Lung (tissue), 12 donors: ENCODE data around the gene TMCC1. TPM values are rescaled to one million over a fixed set of nuclear protein-coding genes. Genes with fewer than 3 reads are reported as not detected.

Experiments used
- ATAC-seq: fragments of 200-7000 bp; cut with Tn5 transposase; one replicate; pipeline ENCODE4 v1.9.1; 2020; ENCODE audit warnings: moderate number of reproducible peaks; ENCODE audit not compliant: insufficient read depth, low FRiP score
- DNase-seq, 3 donors: peaks; one replicate each; pipeline ENCODE4 v3.0.0-alpha.2; 2013 to 2017
- H3K27ac ChIP-seq, 2 donors: one replicate each; pipeline ENCODE4 v1.5.1; 2013; ENCODE audit warnings: mild to moderate bottlenecking in 2 of 2, moderate library complexity in 2 of 2, control low read depth in 1 of 2, inconsistent platforms in 1 of 2, low read depth in 1 of 2, low read length in 1 of 2
- H3K27me3 ChIP-seq, 3 donors: one replicate each; pipeline ENCODE4 v1.5.1; 2013; ENCODE audit warnings: low read length in 2 of 3; ENCODE audit not compliant: control insufficient read depth in 3 of 3, insufficient read depth in 3 of 3
- H3K36me3 ChIP-seq, 4 donors: one replicate each; pipeline ENCODE4 v1.5.1; 2013; ENCODE audit warnings: low read length in 4 of 4, mild to moderate bottlenecking in 1 of 4, moderate library complexity in 1 of 4; ENCODE audit not compliant: control insufficient read depth in 4 of 4, insufficient read depth in 4 of 4
- H3K4me1 ChIP-seq, 5 donors: one replicate each; pipeline ENCODE4 v1.5.1; 2013; ENCODE audit warnings: low read length in 5 of 5, mild to moderate bottlenecking in 2 of 5, moderate library complexity in 1 of 5; ENCODE audit not compliant: control insufficient read depth in 5 of 5, insufficient read depth in 5 of 5
- H3K4me3 ChIP-seq: one replicate; pipeline ENCODE4 v1.5.1; 2013; ENCODE audit warnings: mild to moderate bottlenecking, control low read depth, moderate library complexity
- H3K9ac ChIP-seq, 2 donors: one replicate each; pipeline ENCODE4 v1.5.1; 2013; ENCODE audit warnings: low read length in 2 of 2, control low read depth in 1 of 2; ENCODE audit not compliant: insufficient read depth in 1 of 2
- H3K9me3 ChIP-seq, 4 donors: one replicate each; pipeline ENCODE4 v1.5.1; 2013; ENCODE audit warnings: low read length in 3 of 4, mild to moderate bottlenecking in 1 of 4, moderate library complexity in 1 of 4; ENCODE audit not compliant: control insufficient read depth in 4 of 4, insufficient read depth in 3 of 4
- WGBS, 2 donors: extraction: QIAGEN DNeasy Blood & Tissue Kit; methylation state at CpG; one replicate each; pipeline ENCODE4 v1.1.7; 2013; 5-methylcytosine and 5-hydroxymethylcytosine counted together
- polyA plus RNA-seq, 2 donors: library from polyadenylated mRNA; stranded (reverse); fragments of 200-250 nt; gene quantifications; one replicate each; pipeline ENCODE4 v1.2.1, GENCODE V29; 2013
- total RNA-seq, 2 donors: library from RNA; depleted of rRNA in 1 of 2; stranded (reverse); fragments of >200 nt in 1 of 2; gene quantifications; one replicate each; pipeline ENCODE4 v1.2.1, GENCODE V29; 2014 to 2021
- TF ChIP-seq, protein P1 (sequence below): IDR thresholded peaks from 2 replicates; pipeline ENCODE4 v1.5.1; 2012; ENCODE audit warnings: mild to moderate bottlenecking; ENCODE audit errors: control extremely low read depth, extremely low read depth
- donor health status: control.
- donor health status: control.
- donor health status: Bipolar disorder and iron deficiency.
- donor health status: healthy.
- donor health status: DM: yes; HTN: yes; CAD: no.

Gene TMCC1
- total and polyA plus RNA-seq, 4 donors, result 8.7 to 39.4 (median 22.8) TPM

DNA sequence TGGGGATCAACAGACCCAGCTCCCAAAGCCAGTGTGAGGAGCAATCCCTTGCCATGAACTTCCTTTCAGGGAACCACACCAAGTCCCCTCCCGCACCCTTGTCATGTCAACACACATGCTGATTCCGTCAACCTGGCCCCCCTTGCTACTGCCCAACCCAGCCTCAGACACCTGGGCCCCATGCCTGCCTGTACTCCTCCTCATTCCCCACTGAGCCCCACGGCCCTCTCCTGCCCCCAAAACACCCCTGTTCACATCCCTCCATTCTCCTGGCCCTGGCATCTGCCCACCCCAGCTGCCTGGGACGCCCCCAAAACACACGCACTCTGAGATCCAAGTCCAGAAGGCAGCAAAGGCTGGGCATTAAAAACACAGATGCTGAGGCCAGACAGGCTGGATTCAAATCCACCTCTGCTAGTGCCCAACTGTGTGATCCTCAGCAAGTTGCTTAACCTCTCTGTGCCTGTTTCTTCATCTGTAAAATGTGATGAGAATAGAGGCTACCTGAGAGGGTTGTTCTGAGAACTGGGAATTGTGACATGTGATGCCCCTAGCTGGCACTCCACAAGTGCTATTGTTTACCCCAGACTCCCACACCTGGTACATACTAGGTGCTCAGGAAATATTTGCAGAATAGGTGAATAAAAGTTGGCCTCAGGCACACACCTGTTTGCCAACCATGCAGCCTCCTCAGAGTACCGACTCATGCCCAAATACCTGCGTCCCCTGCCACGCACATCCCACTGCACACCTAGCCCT lies 289.3 kb downstream of the TMCC1 start:
- TF ChIP-seq, protein P1, sequence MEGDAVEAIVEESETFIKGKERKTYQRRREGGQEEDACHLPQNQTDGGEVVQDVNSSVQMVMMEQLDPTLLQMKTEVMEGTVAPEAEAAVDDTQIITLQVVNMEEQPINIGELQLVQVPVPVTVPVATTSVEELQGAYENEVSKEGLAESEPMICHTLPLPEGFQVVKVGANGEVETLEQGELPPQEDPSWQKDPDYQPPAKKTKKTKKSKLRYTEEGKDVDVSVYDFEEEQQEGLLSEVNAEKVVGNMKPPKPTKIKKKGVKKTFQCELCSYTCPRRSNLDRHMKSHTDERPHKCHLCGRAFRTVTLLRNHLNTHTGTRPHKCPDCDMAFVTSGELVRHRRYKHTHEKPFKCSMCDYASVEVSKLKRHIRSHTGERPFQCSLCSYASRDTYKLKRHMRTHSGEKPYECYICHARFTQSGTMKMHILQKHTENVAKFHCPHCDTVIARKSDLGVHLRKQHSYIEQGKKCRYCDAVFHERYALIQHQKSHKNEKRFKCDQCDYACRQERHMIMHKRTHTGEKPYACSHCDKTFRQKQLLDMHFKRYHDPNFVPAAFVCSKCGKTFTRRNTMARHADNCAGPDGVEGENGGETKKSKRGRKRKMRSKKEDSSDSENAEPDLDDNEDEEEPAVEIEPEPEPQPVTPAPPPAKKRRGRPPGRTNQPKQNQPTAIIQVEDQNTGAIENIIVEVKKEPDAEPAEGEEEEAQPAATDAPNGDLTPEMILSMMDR, result no peak
- DNase-seq (no peak), ATAC-seq (no peak)
- Histone ChIP-seq H3K4me1 (peaks cover 0 to 54% (median 26%) of the 10 kb centered on the region in 5 donors), H3K4me3 (peak overlapping the region; percentile 73), H3K9ac (no peak overlapping the region), H3K9me3 (no peaks in the 10 kb centered on the region), H3K36me3 (no peaks in the 10 kb centered on the region), H3K27me3 (no peaks in the 10 kb centered on the region), H3K27ac (peak overlapping the region; percentile 82 to 90)
- 41 to 60% methylated on average over 8 of the region's 8 CpGs for WGBS, 2 donors

- WGBS, 2 donors, result 44 to 55% methylated on average over 7 of the region's 7 CpGs
- peaks cover 0 to 54% (median 28%) of the 10 kb centered on the region in 5 donors for H3K4me1 ChIP-seq
These were observed 290.0 kb downstream of the TMCC1 start for GRCh38 chr3:129603561-129603942.

GRCh38 chr3:129602730-129603560 lies 290.6 kb downstream of the TMCC1 start:
- Histone ChIP-seq H3K27me3 (no peaks in the 10 kb centered on the region), H3K4me3 (peak overlapping the region; percentile 17), H3K36me3 (no peaks in the 10 kb centered on the region), H3K4me1 (peaks cover 0 to 54% (median 33%) of the 10 kb centered on the region in 5 donors), H3K9ac (peak overlapping the region in 1 of 2 donors; percentile 61), H3K27ac (peak overlapping the region; percentile 82 to 90), H3K9me3 (no peaks in the 10 kb centered on the region)
- TF ChIP-seq, protein P1, result no peak
- 34 to 60% methylated on average over 12 to 15 of the region's 15 CpGs for WGBS, 2 donors
- DNase-seq, result peak; percentile 67 to 86 (median 72)
- peak; percentile 16 for ATAC-seq

More at GRCh38 chr3:129603561-129603942, 290.0 kb downstream of the TMCC1 start:
- ATAC-seq, result no peak
- no peak for DNase-seq
- Histone ChIP-seq H3K4me3 (peak overlapping the region; percentile 73), H3K36me3 (no peaks in the 10 kb centered on the region), H3K9me3 (no peaks in the 10 kb centered on the region), H3K27ac (peak overlapping the region; percentile 82 to 90), H3K27me3 (no peaks in the 10 kb centered on the region), H3K9ac (no peak overlapping the region)
- TF ChIP-seq, protein P1, result no peak
